ENCODE measurements around the gene DLGAP1.

Gene DLGAP1

GRCh38 chr18:3919396-3920061 is 535.6 kb downstream of the DLGAP1 start:
- Histone ChIP-seq H3K4me2 (ENCODE audit: low read length) (no peak overlapping the region), H3K4me3 (ENCODE audit: low read length) (no peak overlapping the region), H3K4me1 (ENCODE audit: low read length) (no peaks in the 10 kb centered on the region), H2AFZ (ENCODE audit: low read depth, low read length) (no peak overlapping the region), H3K36me3 (replicated peaks; ENCODE audit: low read depth, low read length) (no peaks in the 10 kb centered on the region), H4K20me1 (ENCODE audit: insufficient read depth, low read length) (no peaks in the 10 kb centered on the region), H3K27ac (ENCODE audit: low read length) (no peak overlapping the region), H3K9ac (ENCODE audit: low read length) (no peak overlapping the region), H3K27me3 (ENCODE audit: low read depth, low read length) (peaks cover 43% of the 10 kb centered on the region), H3K9me3 (ENCODE audit: insufficient read depth, low read length) (no peaks in the 10 kb centered on the region; the same call in 1 of the 2 replicates), H3K79me2 (ENCODE audit: low read length) (no peaks in the 10 kb centered on the region)
- TF ChIP-seq CTCF (IDR thresholded peaks at IDR 0.05; ENCODE audit: low read depth, low read length) (no peak), EZH2phosphoT487 (IDR thresholded peaks at IDR 0.05; ENCODE audit: low read depth) (no peak)

- Histone ChIP-seq H3K79me2 (ENCODE audit: low read length) (no peaks in the 10 kb centered on the region), H3K4me2 (ENCODE audit: low read length) (no peak overlapping the region), H3K27me3 (ENCODE audit: low read depth, low read length) (peaks cover 32% of the 10 kb centered on the region), H2AFZ (ENCODE audit: low read depth, low read length) (no peak overlapping the region), H3K9me3 (ENCODE audit: insufficient read depth, low read length) (no peaks in the 10 kb centered on the region; the same call in 1 of the 2 replicates), H3K36me3 (replicated peaks; ENCODE audit: low read depth, low read length) (no peaks in the 10 kb centered on the region), H3K4me3 (ENCODE audit: low read length) (no peak overlapping the region), H3K4me1 (ENCODE audit: low read length) (no peaks in the 10 kb centered on the region), H4K20me1 (ENCODE audit: insufficient read depth, low read length) (no peaks in the 10 kb centered on the region), H3K27ac (ENCODE audit: low read length) (no peak overlapping the region), H3K9ac (ENCODE audit: low read length) (no peak overlapping the region)
- TF ChIP-seq EZH2phosphoT487 (IDR thresholded peaks at IDR 0.05; ENCODE audit: low read depth) (no peak), CTCF (IDR thresholded peaks at IDR 0.05; ENCODE audit: low read depth, low read length) (no peak)
Measured at GRCh38 chr18:3916082-3916481, 539.0 kb downstream of the DLGAP1 start.

GRCh38 chr18:3914833-3915610 is 540.1 kb downstream of the DLGAP1 start:
- Histone ChIP-seq H3K9me3 (ENCODE audit: insufficient read depth, low read length) (no peaks in the 10 kb centered on the region; the same call in 1 of the 2 replicates), H3K79me2 (ENCODE audit: low read length) (no peaks in the 10 kb centered on the region), H4K20me1 (ENCODE audit: insufficient read depth, low read length) (no peaks in the 10 kb centered on the region), H3K36me3 (replicated peaks; ENCODE audit: low read depth, low read length) (no peaks in the 10 kb centered on the region), H3K9ac (ENCODE audit: low read length) (no peak overlapping the region), H3K4me3 (ENCODE audit: low read length) (no peak overlapping the region), H3K4me2 (ENCODE audit: low read length) (no peak overlapping the region), H2AFZ (ENCODE audit: low read depth, low read length) (no peak overlapping the region), H3K27me3 (ENCODE audit: low read depth, low read length) (peaks cover 26% of the 10 kb centered on the region; the same call in 1 of the 2 replicates), H3K27ac (ENCODE audit: low read length) (no peak overlapping the region), H3K4me1 (ENCODE audit: low read length) (no peaks in the 10 kb centered on the region)
- TF ChIP-seq EZH2phosphoT487 (IDR thresholded peaks at IDR 0.05; ENCODE audit: low read depth) = no peak
- TF ChIP-seq CTCF (IDR thresholded peaks at IDR 0.05; ENCODE audit: low read depth, low read length) = no peak

- no peaks in the 10 kb centered on the region for H3K4me1 ChIP-seq (ENCODE audit: low read length)
- no peak overlapping the region for H3K4me2 ChIP-seq (ENCODE audit: low read length)
- H2AFZ ChIP-seq (ENCODE audit: low read depth, low read length) = no peak overlapping the region
- H3K79me2 ChIP-seq (ENCODE audit: low read length) = no peaks in the 10 kb centered on the region
- H3K9ac ChIP-seq (ENCODE audit: low read length) = no peak overlapping the region
- no peaks in the 10 kb centered on the region for H3K36me3 ChIP-seq (replicated peaks; ENCODE audit: low read depth, low read length)
- H3K9me3 ChIP-seq (ENCODE audit: insufficient read depth, low read length) = no peaks in the 10 kb centered on the region; the same call in 1 of the 2 replicates
- TF ChIP-seq CTCF (IDR thresholded peaks at IDR 0.05; ENCODE audit: low read depth, low read length) (no peak), EZH2phosphoT487 (IDR thresholded peaks at IDR 0.05; ENCODE audit: low read depth) (no peak)
- no peaks in the 10 kb centered on the region for H4K20me1 ChIP-seq (ENCODE audit: insufficient read depth, low read length)
- H3K27me3 ChIP-seq (ENCODE audit: low read depth, low read length) = peaks cover 24% of the 10 kb centered on the region; the same call in 1 of the 2 replicates
- H3K27ac ChIP-seq (ENCODE audit: low read length) = no peak overlapping the region
- H3K4me3 ChIP-seq (ENCODE audit: low read length) = no peak overlapping the region
Measured at GRCh38 chr18:3914109-3914508, 541.0 kb downstream of the DLGAP1 start.
